Progenitor cell of endocrine pancreas (in vitro differentiated cells): ENCODE results near the gene RNPS1. TPM values are rescaled to one million over a fixed set of nuclear protein-coding genes. Genes with fewer than 3 reads are reported as not detected.

ENCODE experiments used
- DNase-seq: peaks from one replicate; pipeline ENCODE4 v3.0.0; 2021; ENCODE audit warnings: low spot score; ENCODE audit not compliant: unreplicated experiment
- H3K27ac Mint-ChIP-seq: 2 replicates; pipeline ENCODE4 v1.8.0; 2021; ENCODE audit warnings: mild to moderate bottlenecking, moderate library complexity, mixed read lengths
- H3K27me3 Mint-ChIP-seq: 2 replicates; pipeline ENCODE4 v1.8.0; 2021; ENCODE audit warnings: mixed read lengths
- H3K36me3 Mint-ChIP-seq: 2 replicates; pipeline ENCODE4 v1.8.0; 2022; ENCODE audit warnings: mixed read lengths; ENCODE audit not compliant: insufficient read depth
- H3K4me1 Mint-ChIP-seq: 2 replicates; pipeline ENCODE4 v1.8.0; 2021; ENCODE audit warnings: low read depth, mixed read lengths
- H3K4me3 Mint-ChIP-seq: 2 replicates; pipeline ENCODE4 v1.8.0; 2021; ENCODE audit warnings: low read depth, mild to moderate bottlenecking, moderate library complexity, mixed read lengths
- H3K9me3 Mint-ChIP-seq: 2 replicates; pipeline ENCODE4 v1.8.0; 2021; ENCODE audit warnings: low read depth, mixed read lengths
- CTCF ChIP-seq: fragments of 200-600 bp; sonication (generic); IDR thresholded peaks from one replicate; pipeline ENCODE4 v1.5.0; 2021; ENCODE audit warnings: antibody characterized with exemption, mild to moderate bottlenecking; ENCODE audit not compliant: unreplicated experiment
- total RNA-seq: library from RNA; stranded (reverse); gene quantifications from 2 replicates; pipeline ENCODE4 v1.2.1, GENCODE V29; 2021

The RNPS1 gene
- total RNA-seq, 1 donor from 2014 or later, result 237 TPM

DNA sequence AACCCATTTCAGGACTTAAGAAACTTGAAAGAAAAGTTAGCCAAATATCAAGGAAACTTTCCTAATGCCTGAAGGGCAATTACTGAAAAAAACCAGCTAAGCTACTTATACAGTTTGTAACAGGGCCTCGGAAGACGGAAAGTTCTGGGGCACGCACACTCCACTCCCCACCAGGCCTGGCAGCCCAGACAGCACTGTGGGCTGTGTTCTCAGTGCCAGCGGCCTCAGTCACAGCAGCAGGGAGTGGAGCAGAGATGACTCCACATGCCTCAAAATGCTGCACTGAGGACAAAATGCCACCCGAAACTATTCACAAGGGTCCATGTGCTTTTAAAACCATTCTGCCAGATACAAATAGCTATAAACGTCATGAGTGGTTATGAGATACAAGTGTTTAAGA, 10.2 kb downstream of the RNPS1 start:
- no peaks in the 10 kb centered on the region for H3K9me3 Mint-ChIP-seq
- H3K4me3 Mint-ChIP-seq, result no peak overlapping the region
- H3K27me3 Mint-ChIP-seq, result no peaks in the 10 kb centered on the region
- H3K27ac Mint-ChIP-seq, result no peak overlapping the region
- no peak for DNase-seq
- peaks cover 35% of the 10 kb centered on the region for H3K36me3 Mint-ChIP-seq
- no peak for TF ChIP-seq CTCF
- no peaks in the 10 kb centered on the region for H3K4me1 Mint-ChIP-seq

DNA sequence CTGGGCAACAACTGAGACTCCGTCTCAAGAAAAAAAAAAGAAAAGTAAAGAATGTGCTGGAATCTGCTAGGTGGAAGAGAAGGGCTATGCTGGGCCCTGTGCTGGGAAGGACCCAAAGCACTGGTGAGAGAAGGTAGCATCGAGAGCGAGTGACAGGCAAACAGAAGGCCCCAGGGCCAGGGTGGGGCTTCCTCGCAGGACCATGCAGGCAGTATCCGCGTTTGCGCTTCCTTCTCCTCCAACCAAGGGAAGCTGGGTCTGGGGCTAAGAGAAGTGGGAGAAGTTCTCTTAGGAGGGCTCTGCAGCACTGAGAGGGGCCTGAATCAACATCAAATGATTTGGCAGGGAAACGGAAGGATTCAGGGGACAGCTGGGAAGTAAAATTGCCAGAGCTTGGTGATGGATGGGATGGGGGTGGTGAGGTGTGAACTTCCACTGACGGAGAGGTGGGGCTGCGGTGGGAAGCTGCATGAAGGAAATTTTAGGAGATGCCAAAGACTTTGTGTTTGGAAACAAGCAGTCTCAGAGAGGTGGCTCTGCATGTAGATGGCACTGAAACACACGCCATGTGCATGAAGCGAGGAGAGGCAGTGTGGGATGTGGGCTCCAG, 11.3 kb downstream of the RNPS1 start:
- no peak for DNase-seq
- TF ChIP-seq CTCF, result no peak
- peaks cover 27% of the 10 kb centered on the region for H3K36me3 Mint-ChIP-seq
- no peaks in the 10 kb centered on the region for H3K27me3 Mint-ChIP-seq
- H3K4me3 Mint-ChIP-seq, result no peak overlapping the region
- H3K4me1 Mint-ChIP-seq, result peaks cover 4% of the 10 kb centered on the region
- H3K9me3 Mint-ChIP-seq, result no peaks in the 10 kb centered on the region
- no peak overlapping the region for H3K27ac Mint-ChIP-seq

DNA sequence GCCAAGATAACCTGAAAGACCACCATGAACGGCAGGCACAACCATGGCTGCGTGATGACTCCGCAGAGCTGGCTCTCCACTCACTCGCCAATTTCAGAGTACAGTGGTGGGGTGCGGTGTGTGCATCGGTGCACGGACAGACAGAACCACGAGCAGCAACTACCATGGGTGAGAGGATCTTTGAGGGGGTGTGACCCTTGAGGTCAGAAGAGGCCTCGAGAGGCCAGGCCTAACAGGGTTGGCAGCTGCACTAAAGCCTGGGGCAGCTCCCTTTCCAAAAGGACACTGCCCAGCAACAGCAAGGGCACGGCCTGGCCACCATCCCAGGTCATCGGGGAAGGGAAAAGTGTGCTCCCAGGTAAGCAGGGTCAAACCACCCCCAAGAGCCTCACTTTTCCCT, 14.6 kb downstream of the RNPS1 start:
- H3K4me3 Mint-ChIP-seq, result no peak overlapping the region
- DNase-seq, result no peak
- TF ChIP-seq CTCF, result no peak
- H3K4me1 Mint-ChIP-seq, result peaks cover 7% of the 10 kb centered on the region
- H3K27me3 Mint-ChIP-seq, result no peaks in the 10 kb centered on the region
- peaks cover 23% of the 10 kb centered on the region for H3K36me3 Mint-ChIP-seq
- no peaks in the 10 kb centered on the region for H3K9me3 Mint-ChIP-seq
- H3K27ac Mint-ChIP-seq, result peak overlapping the region; percentile 69

DNA sequence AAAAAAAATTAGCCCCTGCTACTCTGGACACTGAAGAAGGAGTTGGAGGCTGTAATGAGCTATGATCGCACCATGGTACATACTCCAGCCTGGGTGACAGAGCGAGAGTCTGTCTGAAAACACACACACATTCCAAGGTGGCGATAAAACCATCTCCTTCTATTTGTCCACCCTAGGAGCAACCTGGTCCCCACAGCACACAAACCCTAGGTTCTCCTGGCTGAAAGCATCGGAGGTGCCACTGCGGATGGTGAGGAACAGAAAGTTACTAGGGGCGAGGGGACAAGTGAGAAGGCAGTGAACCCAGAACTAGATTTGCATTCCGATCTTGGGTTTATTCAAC, 15.1 kb downstream of the RNPS1 start:
- no peak for TF ChIP-seq CTCF
- Mint-ChIP-seq H3K27ac (peak overlapping the region; percentile 69), H3K27me3 (no peaks in the 10 kb centered on the region), H3K4me1 (peaks cover 7% of the 10 kb centered on the region), H3K36me3 (peaks cover 21% of the 10 kb centered on the region), H3K4me3 (no peak overlapping the region), H3K9me3 (no peaks in the 10 kb centered on the region)
- no peak for DNase-seq

DNA sequence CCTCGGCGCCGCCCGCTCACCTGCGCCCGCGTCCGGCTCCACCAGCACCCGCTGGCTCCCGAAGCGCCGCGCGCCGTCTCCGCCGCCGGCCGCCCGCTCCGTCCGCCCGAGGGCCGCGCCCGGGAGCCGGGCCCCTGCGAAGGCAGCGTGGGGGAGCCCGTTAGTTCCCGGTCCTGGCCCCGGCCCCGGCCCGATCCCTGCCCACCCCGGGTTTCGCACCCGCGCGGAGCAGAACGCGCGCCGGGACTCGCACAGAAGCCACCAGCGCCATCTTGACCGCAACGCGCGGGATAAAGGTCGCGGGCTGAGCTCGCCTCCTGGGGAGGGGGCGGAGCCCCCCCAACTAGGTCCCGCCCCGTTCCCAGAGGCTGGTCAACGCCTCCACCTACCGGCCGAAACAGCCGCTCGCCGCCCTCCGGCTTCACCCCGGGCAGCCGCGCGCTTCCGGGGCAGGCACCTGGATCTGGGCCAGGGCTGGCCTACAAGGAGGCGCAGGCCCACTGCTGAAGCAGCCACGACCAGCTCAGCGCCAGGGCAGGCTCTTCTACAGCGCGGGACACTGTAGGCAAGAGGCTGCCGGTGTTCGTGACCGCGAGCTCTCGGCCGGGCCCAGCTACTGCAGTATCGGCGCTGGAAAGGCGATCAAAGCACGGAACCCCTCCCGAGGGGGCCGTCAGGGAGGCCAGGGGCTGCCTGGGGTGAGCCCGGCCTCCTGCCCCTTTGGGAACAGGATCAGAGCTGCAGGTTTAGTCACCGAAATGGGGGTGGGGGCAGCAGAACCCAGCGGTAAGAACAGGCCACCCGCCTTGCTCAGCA, 16.4 kb downstream of the RNPS1 start, which contains the start of gene ECI1:
ECI1 (minus strand) TSS at position 292 of the 816 bp plus-strand sequence; CDS start at position 271, 21 bp downstream.
- Mint-ChIP-seq H3K9me3 (no peaks in the 10 kb centered on the region), H3K4me1 (peaks cover 7% of the 10 kb centered on the region), H3K27ac (peak within 1 kb of the TSS; percentile 95), H3K36me3 (peaks cover 18% of the 10 kb centered on the region), H3K27me3 (no peaks in the 10 kb centered on the region), H3K4me3 (peak within 1 kb of the TSS; percentile 83)
- peak; percentile 89 for DNase-seq
- TF ChIP-seq CTCF, result peak; percentile 63
